Measurements from ENCODE around the gene INPP5K. TPM values are rescaled to one million over a fixed set of nuclear protein-coding genes. Genes with fewer than 3 reads are reported as not detected.
A peak's percentile ranks its signal among the peaks of the same experiment; 100 is the strongest.

Gene INPP5K
- total RNA-seq, 4 donors from 2014 or later, result 62.0 to 89.3 (median 76.1) TPM

- Histone ChIP-seq H3K4me3 (no peak overlapping the region), H3K4me1 (peaks cover 1 to 37% (median 13%) of the 10 kb centered on the region in 4 donors), H3K27me3 (no peaks in the 10 kb centered on the region), H3K36me3 (peaks cover 68 to 100% (median 99%) of the 10 kb centered on the region in 4 donors), H3K9me3 (no peaks in the 10 kb centered on the region), H3K27ac (replicated peaks in 1 of 4) (peak overlapping the region in 2 of 4 donors; percentile 13 to 30)
- intact Hi-C loops (cut with DNase I), result no loop called here
- no peak for TF ChIP-seq POLR2A (IDR thresholded peaks at IDR 0.05; ENCODE audit: low read depth)
- TF ChIP-seq POLR2AphosphoS5 (IDR thresholded peaks at IDR 0.05), result no peak
- TF ChIP-seq CTCF (IDR thresholded peaks at IDR 0.05), result no peak
- TF ChIP-seq EP300 (IDR thresholded peaks at IDR 0.05), result no peak
- DNase-seq (ENCODE audit: extremely low spot score), result no peak
- 70% methylated on average over 20 of the region's 33 CpGs for WGBS
These were observed 46.2 kb downstream of the INPP5K start for GRCh38 chr17:1470071-1470754.

- Histone ChIP-seq H3K4me1 (peaks cover 0 to 28% (median 7%) of the 10 kb centered on the region in 4 donors), H3K27me3 (no peaks in the 10 kb centered on the region), H3K4me3 (no peak overlapping the region), H3K27ac (replicated peaks in 1 of 4) (no peak overlapping the region), H3K9me3 (no peaks in the 10 kb centered on the region), H3K36me3 (peaks cover 66 to 100% (median 98%) of the 10 kb centered on the region in 4 donors)
- peak in 1 of 2 donors; percentile 27 for TF ChIP-seq POLR2AphosphoS5 (IDR thresholded peaks at IDR 0.05)
- TF ChIP-seq EP300 (IDR thresholded peaks at IDR 0.05), result no peak
- TF ChIP-seq POLR2A (IDR thresholded peaks at IDR 0.05; ENCODE audit: low read depth), result no peak
- no peak for TF ChIP-seq CTCF (IDR thresholded peaks at IDR 0.05)
- 73% methylated on average over 28 of the region's 28 CpGs for WGBS
- intact Hi-C loops (cut with DNase I), result no loop called here
- no peak for DNase-seq (ENCODE audit: extremely low spot score)
These were observed 47.1 kb downstream of the INPP5K start for GRCh38 chr17:1469231-1469852.

- peak in 1 of 2 donors; percentile 40 for TF ChIP-seq POLR2AphosphoS5 (IDR thresholded peaks at IDR 0.05)
- TF ChIP-seq POLR2A (IDR thresholded peaks at IDR 0.05; ENCODE audit: low read depth), result no peak
- Histone ChIP-seq H3K27ac (replicated peaks in 1 of 4) (peak overlapping the region in 2 of 4 donors; percentile 21 to 46), H3K4me3 (no peak overlapping the region), H3K9me3 (no peaks in the 10 kb centered on the region), H3K4me1 (peaks cover 0 to 26% (median 13%) of the 10 kb centered on the region in 4 donors), H3K36me3 (peaks cover 63 to 94% (median 90%) of the 10 kb centered on the region in 4 donors), H3K27me3 (no peaks in the 10 kb centered on the region)
- 77% methylated on average over 10 of the region's 21 CpGs for WGBS
- no peak for DNase-seq (ENCODE audit: extremely low spot score)
- intact Hi-C loops (cut with DNase I), result no loop called here
These were observed 48.4 kb downstream of the INPP5K start for GRCh38 chr17:1467898-1468492.

GRCh38 chr17:1467258-1467657 is 49.2 kb downstream of the INPP5K start:
- peaks cover 57 to 87% (median 84%) of the 10 kb centered on the region in 4 donors for H3K36me3 ChIP-seq
- no peaks in the 10 kb centered on the region for H3K9me3 ChIP-seq

GRCh38 chr17:1464186-1464585 is 52.2 kb downstream of the INPP5K start:
- Histone ChIP-seq H3K27ac (replicated peaks in 1 of 4) (no peak overlapping the region), H3K4me1 (peaks cover 17 to 39% (median 32%) of the 10 kb centered on the region in 4 donors), H3K4me3 (no peak overlapping the region), H3K9me3 (no peaks in the 10 kb centered on the region), H3K27me3 (no peaks in the 10 kb centered on the region), H3K36me3 (peaks cover 35 to 65% (median 60%) of the 10 kb centered on the region in 4 donors)
- intact Hi-C loops (cut with DNase I), result no loop called here
- WGBS, result 87% methylated on average over 5 of the region's 8 CpGs
- DNase-seq (ENCODE audit: extremely low spot score), result no peak
- no peak for TF ChIP-seq POLR2AphosphoS5 (IDR thresholded peaks at IDR 0.05)
- TF ChIP-seq POLR2A (IDR thresholded peaks at IDR 0.05; ENCODE audit: low read depth), result no peak
- TF ChIP-seq CTCF (IDR thresholded peaks at IDR 0.05), result no peak
- TF ChIP-seq EP300 (IDR thresholded peaks at IDR 0.05), result no peak

More at GRCh38 chr17:1467258-1467657, 49.2 kb downstream of the INPP5K start:
- H3K27me3 ChIP-seq, result no peaks in the 10 kb centered on the region
- TF ChIP-seq EP300 (IDR thresholded peaks at IDR 0.05), result no peak
- H3K4me3 ChIP-seq, result no peak overlapping the region
- intact Hi-C loops (cut with DNase I), result no loop called here
- H3K27ac ChIP-seq (replicated peaks in 1 of 4), result no peak overlapping the region
- DNase-seq (ENCODE audit: extremely low spot score), result no peak
- peaks cover 0 to 27% (median 19%) of the 10 kb centered on the region in 4 donors for H3K4me1 ChIP-seq
- 90% methylated on average over 2 of the region's 16 CpGs for WGBS
